ENCODE results near the gene XRCC1. TPM values are rescaled to one million over a fixed set of nuclear protein-coding genes. Genes with fewer than 3 reads are reported as not detected.

XRCC1 gene
- total RNA-seq, 1 experiment from 2014 or later, result 20.1 TPM

GRCh38 chr19:43619262-43620060 lies 44.1 kb upstream of the XRCC1 start, which contains the start of gene ZNF428:
Gene ZNF428 (minus strand): TSS chr19:43619629. CDS start chr19:43614304, 5,325 bp downstream.
- POLR2A ChIA-PET, result interaction anchor here (0.6 kb wide), 1 partner anchor 142 kb away, joined by 5 read pairs; no protein-coding TSS in a partner anchor
- no peaks in the 10 kb centered on the region for H3K9me3 ChIP-seq (ENCODE audit: control insufficient read depth, insufficient read depth, low read depth, low read length)
- intact Hi-C loops (cut with micrococcal nuclease; ENCODE audit: unreplicated experiment), result no loop called here
- peak within 1 kb of the TSS; percentile 88 for H3K27ac ChIP-seq (ENCODE audit: low read length)
- in situ Hi-C loops (cut with HindIII; ENCODE audit: low pct_unique_long_range_greater_than_20kb, low sequenced_read_pairs), result no loop called here
- CTCF ChIA-PET, result no interaction called here
- H3K4me3 ChIP-seq (ENCODE audit: low read depth in 2 of 2, low read length in 2 of 2), result peak within 1 kb of the TSS; percentile 68 to 85
- no peaks in the 10 kb centered on the region for H3K27me3 ChIP-seq (ENCODE audit: control insufficient read depth, insufficient read depth, low read length)
- no peaks in the 10 kb centered on the region for H3K36me3 ChIP-seq (ENCODE audit: control insufficient read depth, insufficient read depth, low read length)
- H3K4me1 ChIP-seq (ENCODE audit: control insufficient read depth, insufficient read depth, low read length), result no peaks in the 10 kb centered on the region
- DNase-seq (ENCODE audit: low read depth, low spot score), result peak; percentile 30
- TF ChIP-seq CTCF (IDR thresholded peaks at IDR 0.05) (no peak), POLR2AphosphoS5 (IDR thresholded peaks at IDR 0.05; ENCODE audit: low read depth, low read length) (0 out of 2 replicates have a peak, but pooled peaks have one; percentile 32), TCF7L2 (IDR thresholded peaks at IDR 0.05; ENCODE audit: low read depth, low read length) (peak; percentile 45), SIN3A (IDR thresholded peaks at IDR 0.05; ENCODE audit: borderline replicate concordance, insufficient read depth, low read depth, low read length) (no peak), REST (IDR thresholded peaks at IDR 0.05; ENCODE audit: insufficient read depth in 1 of 2, low read depth in 2 of 2, low read length in 1 of 2) (no peak)
- BruUV-seq (replicated peaks), result no TSS peak
- ATAC-seq, result peak; percentile 97

- H3K4me1 ChIP-seq (ENCODE audit: control insufficient read depth, insufficient read depth, low read length), result no peaks in the 10 kb centered on the region
- peak overlapping the region; percentile 68 to 85 for H3K4me3 ChIP-seq (ENCODE audit: low read depth in 2 of 2, low read length in 2 of 2)
- ATAC-seq, result peak; percentile 35
- peak; percentile 25 for DNase-seq (ENCODE audit: low read depth, low spot score)
- H3K27me3 ChIP-seq (ENCODE audit: control insufficient read depth, insufficient read depth, low read length), result no peaks in the 10 kb centered on the region
- ChIA-PET POLR2A (no interaction called here), CTCF (no interaction called here)
- intact Hi-C loops (cut with micrococcal nuclease; ENCODE audit: unreplicated experiment) (no loop called here), in situ Hi-C loops (cut with HindIII; ENCODE audit: low pct_unique_long_range_greater_than_20kb, low sequenced_read_pairs) (no loop called here)
- H3K9me3 ChIP-seq (ENCODE audit: control insufficient read depth, insufficient read depth, low read depth, low read length), result no peaks in the 10 kb centered on the region
- no TSS peak for BruUV-seq (replicated peaks)
- no peak for TF ChIP-seq REST (IDR thresholded peaks at IDR 0.05; ENCODE audit: insufficient read depth in 1 of 2, low read depth in 2 of 2, low read length in 1 of 2)
- TF ChIP-seq TCF7L2 (IDR thresholded peaks at IDR 0.05; ENCODE audit: low read depth, low read length), result peak; percentile 84; the same call in 1 of the 2 replicates
- no peak for TF ChIP-seq CTCF (IDR thresholded peaks at IDR 0.05)
- H3K27ac ChIP-seq (ENCODE audit: low read length), result peak overlapping the region; percentile 88
- no peaks in the 10 kb centered on the region for H3K36me3 ChIP-seq (ENCODE audit: control insufficient read depth, insufficient read depth, low read length)
Observed at GRCh38 chr19:43618921-43619261, 43.6 kb upstream of the XRCC1 start.
